ENCODE data around the gene KIRREL3. TPM values are rescaled to one million over a fixed set of nuclear protein-coding genes. Genes with fewer than 3 reads are reported as not detected.

KIRREL3 gene
- polyA plus RNA-seq, 1 of the 3 experiments (the other 2 are of a cell fraction) = 3.7 TPM

- no peak overlapping the region for H3K4me3 ChIP-seq (ENCODE audit: low read depth in 2 of 2, low read length in 1 of 2)
- H3K27ac ChIP-seq (ENCODE audit: low read depth in 2 of 2, low read length in 1 of 2) = no peak overlapping the region
- H3K9ac ChIP-seq = no peak overlapping the region
- H3K79me2 ChIP-seq (ENCODE audit: insufficient read depth) = no peaks in the 10 kb centered on the region
- WGBS (ENCODE audit: low lambda C conversion rate) = 90% methylated on average over 5 of the region's 5 CpGs
- no peak overlapping the region for H3K4me2 ChIP-seq
- no peaks in the 10 kb centered on the region for H3K27me3 ChIP-seq (ENCODE audit: insufficient read depth)
- H2AFZ ChIP-seq (ENCODE audit: low read depth) = no peak overlapping the region
- TF ChIP-seq GABPA (IDR thresholded peaks at IDR 0.05; ENCODE audit: low read depth) (no peak), FOXJ3 (CRISPR knock-in tag; IDR thresholded peaks at IDR 0.05) (no peak), RFX5 (IDR thresholded peaks at IDR 0.05; ENCODE audit: low read length) (no peak), FOSL2 (IDR thresholded peaks at IDR 0.05; ENCODE audit: borderline replicate concordance, low read depth) (no peak), MAX (IDR thresholded peaks at IDR 0.05; ENCODE audit: low read depth) (no peak), RXRA (IDR thresholded peaks at IDR 0.05; ENCODE audit: borderline replicate concordance, low read depth) (no peak), TEAD4 (IDR thresholded peaks at IDR 0.05; ENCODE audit: borderline replicate concordance, insufficient read depth) (no peak)
- TF ChIP-seq, protein P1, sequence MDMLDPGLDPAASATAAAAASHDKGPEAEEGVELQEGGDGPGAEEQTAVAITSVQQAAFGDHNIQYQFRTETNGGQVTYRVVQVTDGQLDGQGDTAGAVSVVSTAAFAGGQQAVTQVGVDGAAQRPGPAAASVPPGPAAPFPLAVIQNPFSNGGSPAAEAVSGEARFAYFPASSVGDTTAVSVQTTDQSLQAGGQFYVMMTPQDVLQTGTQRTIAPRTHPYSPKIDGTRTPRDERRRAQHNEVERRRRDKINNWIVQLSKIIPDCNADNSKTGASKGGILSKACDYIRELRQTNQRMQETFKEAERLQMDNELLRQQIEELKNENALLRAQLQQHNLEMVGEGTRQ (IDR thresholded peaks at IDR 0.05; ENCODE audit: borderline replicate concordance, low read depth, low read length) = no peak
- TF ChIP-seq, protein P2, sequence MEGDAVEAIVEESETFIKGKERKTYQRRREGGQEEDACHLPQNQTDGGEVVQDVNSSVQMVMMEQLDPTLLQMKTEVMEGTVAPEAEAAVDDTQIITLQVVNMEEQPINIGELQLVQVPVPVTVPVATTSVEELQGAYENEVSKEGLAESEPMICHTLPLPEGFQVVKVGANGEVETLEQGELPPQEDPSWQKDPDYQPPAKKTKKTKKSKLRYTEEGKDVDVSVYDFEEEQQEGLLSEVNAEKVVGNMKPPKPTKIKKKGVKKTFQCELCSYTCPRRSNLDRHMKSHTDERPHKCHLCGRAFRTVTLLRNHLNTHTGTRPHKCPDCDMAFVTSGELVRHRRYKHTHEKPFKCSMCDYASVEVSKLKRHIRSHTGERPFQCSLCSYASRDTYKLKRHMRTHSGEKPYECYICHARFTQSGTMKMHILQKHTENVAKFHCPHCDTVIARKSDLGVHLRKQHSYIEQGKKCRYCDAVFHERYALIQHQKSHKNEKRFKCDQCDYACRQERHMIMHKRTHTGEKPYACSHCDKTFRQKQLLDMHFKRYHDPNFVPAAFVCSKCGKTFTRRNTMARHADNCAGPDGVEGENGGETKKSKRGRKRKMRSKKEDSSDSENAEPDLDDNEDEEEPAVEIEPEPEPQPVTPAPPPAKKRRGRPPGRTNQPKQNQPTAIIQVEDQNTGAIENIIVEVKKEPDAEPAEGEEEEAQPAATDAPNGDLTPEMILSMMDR (IDR thresholded peaks at IDR 0.05) = no peak
- TF ChIP-seq, protein P3, sequence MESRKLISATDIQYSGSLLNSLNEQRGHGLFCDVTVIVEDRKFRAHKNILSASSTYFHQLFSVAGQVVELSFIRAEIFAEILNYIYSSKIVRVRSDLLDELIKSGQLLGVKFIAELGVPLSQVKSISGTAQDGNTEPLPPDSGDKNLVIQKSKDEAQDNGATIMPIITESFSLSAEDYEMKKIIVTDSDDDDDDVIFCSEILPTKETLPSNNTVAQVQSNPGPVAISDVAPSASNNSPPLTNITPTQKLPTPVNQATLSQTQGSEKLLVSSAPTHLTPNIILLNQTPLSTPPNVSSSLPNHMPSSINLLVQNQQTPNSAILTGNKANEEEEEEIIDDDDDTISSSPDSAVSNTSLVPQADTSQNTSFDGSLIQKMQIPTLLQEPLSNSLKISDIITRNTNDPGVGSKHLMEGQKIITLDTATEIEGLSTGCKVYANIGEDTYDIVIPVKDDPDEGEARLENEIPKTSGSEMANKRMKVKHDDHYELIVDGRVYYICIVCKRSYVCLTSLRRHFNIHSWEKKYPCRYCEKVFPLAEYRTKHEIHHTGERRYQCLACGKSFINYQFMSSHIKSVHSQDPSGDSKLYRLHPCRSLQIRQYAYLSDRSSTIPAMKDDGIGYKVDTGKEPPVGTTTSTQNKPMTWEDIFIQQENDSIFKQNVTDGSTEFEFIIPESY (IDR thresholded peaks at IDR 0.05; ENCODE audit: borderline replicate concordance, low read depth) = no peak
- ChIA-PET POLR2A (no interaction called here), CTCF (interaction anchor here (3.1 to 9.6 kb wide), 2 partner anchors 37 to 170 kb away, joined by 153 to 172 read pairs; partner anchors contain the start of gene DCPS)
- no peak for DNase-seq
- no peaks in the 10 kb centered on the region for H3K9me2 ChIP-seq
- H3K36me3 ChIP-seq (replicated peaks in 1 of 2; ENCODE audit: control insufficient read depth in 1 of 2, insufficient read depth in 2 of 2, low read length in 1 of 2) = no peaks in the 10 kb centered on the region
- no peaks in the 10 kb centered on the region for H4K20me1 ChIP-seq (ENCODE audit: insufficient read depth)
- H3K9me3 ChIP-seq = no peaks in the 10 kb centered on the region
- no peaks in the 10 kb centered on the region for H3F3A ChIP-seq (replicated peaks; ENCODE audit: insufficient read depth)
- H3K4me1 ChIP-seq (ENCODE audit: control insufficient read depth in 1 of 2, insufficient read depth in 2 of 2, low read depth in 1 of 2, low read length in 1 of 2) = peaks cover 0 to 4% of the 10 kb centered on the region in 2 experiments; a peak in 1 of 4 replicates
These were observed 522.1 kb downstream of the KIRREL3 start for GRCh38 chr11:126478466-126478865.

Data from SK-N-SH (cell line).